ENCODE measurements around the gene FBXL20. TPM values are rescaled to one million over a fixed set of nuclear protein-coding genes. Genes with fewer than 3 reads are reported as not detected.
A peak's percentile ranks its signal among the peaks of the same experiment; 100 is the strongest.

Gene FBXL20
- total and polyA plus RNA-seq, 4 donors: 3.2 to 31.7 (median 11.5) TPM

GRCh38 chr17:39243155-39243554 lies 158.3 kb downstream of the FBXL20 start:
- TF ChIP-seq, protein P1, sequence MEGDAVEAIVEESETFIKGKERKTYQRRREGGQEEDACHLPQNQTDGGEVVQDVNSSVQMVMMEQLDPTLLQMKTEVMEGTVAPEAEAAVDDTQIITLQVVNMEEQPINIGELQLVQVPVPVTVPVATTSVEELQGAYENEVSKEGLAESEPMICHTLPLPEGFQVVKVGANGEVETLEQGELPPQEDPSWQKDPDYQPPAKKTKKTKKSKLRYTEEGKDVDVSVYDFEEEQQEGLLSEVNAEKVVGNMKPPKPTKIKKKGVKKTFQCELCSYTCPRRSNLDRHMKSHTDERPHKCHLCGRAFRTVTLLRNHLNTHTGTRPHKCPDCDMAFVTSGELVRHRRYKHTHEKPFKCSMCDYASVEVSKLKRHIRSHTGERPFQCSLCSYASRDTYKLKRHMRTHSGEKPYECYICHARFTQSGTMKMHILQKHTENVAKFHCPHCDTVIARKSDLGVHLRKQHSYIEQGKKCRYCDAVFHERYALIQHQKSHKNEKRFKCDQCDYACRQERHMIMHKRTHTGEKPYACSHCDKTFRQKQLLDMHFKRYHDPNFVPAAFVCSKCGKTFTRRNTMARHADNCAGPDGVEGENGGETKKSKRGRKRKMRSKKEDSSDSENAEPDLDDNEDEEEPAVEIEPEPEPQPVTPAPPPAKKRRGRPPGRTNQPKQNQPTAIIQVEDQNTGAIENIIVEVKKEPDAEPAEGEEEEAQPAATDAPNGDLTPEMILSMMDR (IDR thresholded peaks at IDR 0.05; ENCODE audit: control extremely low read depth, extremely low read depth): no peak
- peaks cover 0 to 2% (median 0%) of the 10 kb centered on the region in 5 donors for H3K4me1 ChIP-seq (ENCODE audit: control insufficient read depth in 5 of 5, insufficient read depth in 5 of 5, low read length in 5 of 5)
- H3K27ac ChIP-seq (ENCODE audit: low read depth in 1 of 2, low read length in 1 of 2): no peak overlapping the region
- no peak for DNase-seq
- H3K36me3 ChIP-seq (ENCODE audit: control insufficient read depth in 4 of 4, insufficient read depth in 4 of 4, low read length in 4 of 4): no peaks in the 10 kb centered on the region
- no peak overlapping the region for H3K9ac ChIP-seq (ENCODE audit: insufficient read depth in 1 of 2, low read length in 2 of 2)
- peaks cover 0 to 4% (median 0%) of the 10 kb centered on the region in 3 donors for H3K27me3 ChIP-seq (ENCODE audit: control insufficient read depth in 3 of 3, insufficient read depth in 3 of 3, low read length in 2 of 3)
- WGBS, 2 donors: 76 to 82% methylated on average over 8 of the region's 8 CpGs
- H3K4me3 ChIP-seq: no peak overlapping the region
- H3K9me3 ChIP-seq (ENCODE audit: control insufficient read depth in 4 of 4, insufficient read depth in 3 of 4, low read length in 3 of 4): no peaks in the 10 kb centered on the region
- no peak for ATAC-seq (ENCODE audit: insufficient read depth, low FRiP score)

DNA sequence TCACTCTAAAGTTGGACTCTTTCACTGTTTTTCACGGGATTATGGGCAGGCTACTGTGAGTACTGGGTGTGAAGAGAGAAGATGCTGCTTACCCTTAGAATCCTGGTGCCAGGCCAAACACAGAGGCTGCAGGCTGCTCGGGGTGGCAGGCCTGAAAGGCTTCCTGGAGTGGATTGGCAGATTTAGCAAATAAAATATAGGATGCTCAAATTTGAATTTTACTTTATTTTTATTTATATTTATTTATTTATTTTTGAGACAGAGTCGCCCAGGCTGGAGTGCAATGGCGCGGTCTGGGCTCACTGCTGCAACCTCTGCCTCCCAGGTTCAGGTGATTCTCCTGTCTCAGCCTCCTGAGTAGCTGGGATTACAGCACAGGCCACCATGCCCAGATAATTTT lies 160.8 kb downstream of the FBXL20 start:
- no peak for DNase-seq

DNA sequence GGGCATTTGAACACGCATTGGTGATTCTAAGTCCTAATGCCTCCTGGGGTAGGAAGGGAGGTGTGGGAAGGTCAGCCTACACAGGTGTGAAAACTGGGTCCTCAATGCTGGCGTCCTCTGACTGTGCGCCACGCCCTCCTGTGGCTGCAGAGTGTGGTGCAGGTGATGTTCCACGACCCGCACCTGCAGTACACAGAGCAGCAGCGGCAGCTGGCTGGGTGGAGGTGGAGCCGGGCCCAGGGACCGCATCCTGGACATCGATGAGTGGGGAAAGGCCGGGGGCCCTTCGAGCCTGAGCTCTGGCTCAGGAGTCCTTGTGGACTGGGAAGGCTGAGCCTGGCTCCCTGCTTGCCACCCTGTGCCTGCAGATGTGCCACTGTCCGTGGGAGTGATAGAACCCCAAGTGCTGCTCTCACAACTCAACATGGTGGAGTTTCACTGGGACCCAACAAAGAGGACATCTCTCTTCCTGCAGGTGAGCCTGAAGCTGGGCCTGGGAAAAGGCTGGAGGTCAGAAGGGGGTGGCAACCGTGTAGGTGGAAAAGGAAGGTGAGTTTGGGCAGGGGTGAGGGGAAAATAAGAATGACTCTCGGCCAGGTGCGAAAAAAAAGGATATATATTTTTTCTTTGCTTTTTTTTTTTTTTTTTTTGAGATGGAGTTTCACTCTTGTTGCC lies 161.6 kb downstream of the FBXL20 start:
- Histone ChIP-seq H3K36me3 (ENCODE audit: control insufficient read depth in 4 of 4, insufficient read depth in 4 of 4, low read length in 4 of 4) (no peaks in the 10 kb centered on the region), H3K27ac (ENCODE audit: low read depth in 1 of 2, low read length in 1 of 2) (no peak overlapping the region), H3K9me3 (ENCODE audit: control insufficient read depth in 4 of 4, insufficient read depth in 3 of 4, low read length in 3 of 4) (no peaks in the 10 kb centered on the region), H3K27me3 (ENCODE audit: control insufficient read depth in 3 of 3, insufficient read depth in 3 of 3, low read length in 2 of 3) (peaks cover 0 to 4% (median 0%) of the 10 kb centered on the region in 3 donors), H3K4me1 (ENCODE audit: control insufficient read depth in 5 of 5, insufficient read depth in 5 of 5, low read length in 5 of 5) (peaks cover 0 to 14% (median 0%) of the 10 kb centered on the region in 5 donors), H3K4me3 (no peak overlapping the region), H3K9ac (ENCODE audit: insufficient read depth in 1 of 2, low read length in 2 of 2) (no peak overlapping the region)
- WGBS, 2 donors: 25 to 32% methylated on average over 13 to 16 of the region's 16 CpGs
- peak in 2 of 3 donors; percentile 40 to 52 for DNase-seq
- TF ChIP-seq, protein P1 (IDR thresholded peaks at IDR 0.05; ENCODE audit: control extremely low read depth, extremely low read depth): no peak
- no peak for ATAC-seq (ENCODE audit: insufficient read depth, low FRiP score)

More for the DNA sequence above, 160.8 kb downstream of the FBXL20 start:
- Histone ChIP-seq H3K36me3 (ENCODE audit: control insufficient read depth in 4 of 4, insufficient read depth in 4 of 4, low read length in 4 of 4) (no peaks in the 10 kb centered on the region), H3K27me3 (ENCODE audit: control insufficient read depth in 3 of 3, insufficient read depth in 3 of 3, low read length in 2 of 3) (peaks cover 0 to 4% (median 0%) of the 10 kb centered on the region in 3 donors), H3K9ac (ENCODE audit: insufficient read depth in 1 of 2, low read length in 2 of 2) (no peak overlapping the region), H3K9me3 (ENCODE audit: control insufficient read depth in 4 of 4, insufficient read depth in 3 of 4, low read length in 3 of 4) (no peaks in the 10 kb centered on the region), H3K4me3 (no peak overlapping the region), H3K4me1 (ENCODE audit: control insufficient read depth in 5 of 5, insufficient read depth in 5 of 5, low read length in 5 of 5) (peaks cover 0 to 14% (median 0%) of the 10 kb centered on the region in 5 donors), H3K27ac (ENCODE audit: low read depth in 1 of 2, low read length in 1 of 2) (no peak overlapping the region)
- 87 to 91% methylated on average over 5 of the region's 5 CpGs for WGBS, 2 donors
- no peak for ATAC-seq (ENCODE audit: insufficient read depth, low FRiP score)
- TF ChIP-seq, protein P1 (IDR thresholded peaks at IDR 0.05; ENCODE audit: control extremely low read depth, extremely low read depth): no peak
